OCI-LY7 (cell line): ENCODE measurements around the gene ADAMTSL4. TPM values are rescaled to one million over a fixed set of nuclear protein-coding genes. Genes with fewer than 3 reads are reported as not detected.

Experiments
- BruUV-seq: library from RNA; stranded (reverse); fragments of 400-500 nt; replicated peaks from 2 replicates; lab custom pipeline; 2021; lab: Mats Ljungman, UMichigan
- CTCF ChIA-PET: fragments of 300-600 bp; sonication (Branson Sonifier 250); formaldehyde crosslinking; loops from one replicate; lab custom pipeline; 2022; ENCODE audit warnings: antibody characterized with exemption; ENCODE audit not compliant: unreplicated experiment; lab: Charles Lee
- POLR2A ChIA-PET: fragments of 300-600 bp; sonication (Branson Sonifier 250); formaldehyde crosslinking; loops from one replicate; lab custom pipeline; 2022; ENCODE audit warnings: antibody characterized with exemption; lab: Charles Lee
- DNase-seq: peaks from one replicate; pipeline ENCODE4 v3.0.0-alpha.2; 2015; ENCODE audit warnings: low spot score
- H2AFZ ChIP-seq: fragments of 200-600 bp; sonication (generic), shearing (Covaris generic); 2 replicates; pipeline ENCODE4 v1.6.1; 2014; ENCODE audit warnings: mild to moderate bottlenecking, antibody characterized with exemption, low read length, moderate library complexity
- H3K27ac ChIP-seq: fragments of 200-600 bp; sonication (generic); 2 replicates; pipeline ENCODE4 v1.5.1; 2014; ENCODE audit warnings: mixed run types, low read depth, mild to moderate bottlenecking, moderate library complexity, low read length, inconsistent platforms; ENCODE audit not compliant: poor library complexity, severe bottlenecking
- H3K36me3 ChIP-seq: fragments of 200-600 bp; sonication (generic); 2 replicates; pipeline ENCODE4 v1.6.1; 2014; ENCODE audit warnings: mild to moderate bottlenecking, antibody characterized with exemption, low read length, moderate library complexity, mixed read lengths; ENCODE audit not compliant: insufficient read depth
- H3K4me1 ChIP-seq: fragments of 200-600 bp; sonication (generic); 2 replicates; pipeline ENCODE4 v1.5.1; 2014; ENCODE audit warnings: mild to moderate bottlenecking, low read length; ENCODE audit not compliant: insufficient read depth, poor library complexity, severe bottlenecking
- H3K4me2 ChIP-seq: fragments of 200-600 bp; sonication (generic); 2 replicates; pipeline ENCODE4 v1.6.1; 2014; ENCODE audit warnings: mild to moderate bottlenecking, low read length
- H3K4me3 ChIP-seq: fragments of 200-600 bp; sonication (generic); 2 replicates; pipeline ENCODE4 v1.5.1; 2014; ENCODE audit warnings: mild to moderate bottlenecking, low read depth, low read length; ENCODE audit not compliant: poor library complexity, severe bottlenecking
- H3K79me2 ChIP-seq: fragments of 200-600 bp; sonication (generic); 2 replicates; pipeline ENCODE4 v1.6.1; 2016; ENCODE audit warnings: low read depth, mild to moderate bottlenecking, low read length, moderate library complexity, mixed read lengths; ENCODE audit not compliant: insufficient read depth
- H3K9me2 ChIP-seq: fragments of 200-600 bp; sonication (generic); 2 replicates; pipeline ENCODE4 v1.6.1; 2016; ENCODE audit warnings: mild to moderate bottlenecking, low read length, mixed read lengths; ENCODE audit not compliant: insufficient read depth
- H3K9me3 ChIP-seq: fragments of 200-600 bp; sonication (generic); 2 replicates; pipeline ENCODE4 v1.6.1; 2014; ENCODE audit warnings: mild to moderate bottlenecking, mixed run types, low read length, mixed read lengths
- H4K20me1 ChIP-seq: fragments of 200-600 bp; sonication (generic); 2 replicates; pipeline ENCODE4 v1.6.1; 2014; ENCODE audit warnings: mild to moderate bottlenecking, antibody characterized with exemption, low read length, moderate library complexity, mixed read lengths; ENCODE audit not compliant: insufficient read depth
- EZH2phosphoT487 ChIP-seq: fragments of 200-600 bp; sonication (generic); IDR thresholded peaks from 2 replicates; pipeline ENCODE4 v1.6.1; 2018; ENCODE audit warnings: low read depth, borderline replicate concordance, mild to moderate bottlenecking, mixed run types, antibody characterized with exemption, low read length, moderate library complexity, mixed read lengths
- intact Hi-C: fragments of 100-400 bp; cut with micrococcal nuclease; formaldehyde crosslinking; loops from one replicate; pipeline ENCODE4 v1.10.0; 2022; ENCODE audit not compliant: unreplicated experiment
- microRNA-seq: library from miRNA; unstranded; fragments of <30 nt; microRNA quantifications from one replicate; pipeline ENCODE4 v1.2.0, GENCODE V29; 2022; ENCODE audit warnings: borderline replicate concordance
- small RNA-seq: library from RNA; depleted of rRNA; stranded (forward); fragments of <200 nt; gene quantifications from one replicate; pipeline ENCODE3, GENCODE V24; 2014
- total RNA-seq, 2 experiments: library from RNA; depleted of rRNA in 1 of 2; stranded (reverse); fragments of >200 nt in 1 of 2; shearing (Covaris generic) in 1 of 2; gene quantifications; 2 replicates each; pipeline ENCODE4 v1.2.3, GENCODE V29; 2014 to 2022
- TF ChIP-seq, protein P1 (sequence below): fragments of 200-600 bp; sonication (generic); conservative IDR thresholded peaks from 2 replicates; pipeline ENCODE4 v1.5.1; 2014; ENCODE audit warnings: mild to moderate bottlenecking, antibody characterized with exemption, low read length, moderate library complexity, mixed read lengths

Gene ADAMTSL4
- total RNA-seq, 2 experiments from 2014 or later, result not detected

- no peaks in the 10 kb centered on the region for H3K79me2 ChIP-seq
- no peaks in the 10 kb centered on the region for H3K9me2 ChIP-seq
- no peak for TF ChIP-seq EZH2phosphoT487
- TF ChIP-seq, protein P1, sequence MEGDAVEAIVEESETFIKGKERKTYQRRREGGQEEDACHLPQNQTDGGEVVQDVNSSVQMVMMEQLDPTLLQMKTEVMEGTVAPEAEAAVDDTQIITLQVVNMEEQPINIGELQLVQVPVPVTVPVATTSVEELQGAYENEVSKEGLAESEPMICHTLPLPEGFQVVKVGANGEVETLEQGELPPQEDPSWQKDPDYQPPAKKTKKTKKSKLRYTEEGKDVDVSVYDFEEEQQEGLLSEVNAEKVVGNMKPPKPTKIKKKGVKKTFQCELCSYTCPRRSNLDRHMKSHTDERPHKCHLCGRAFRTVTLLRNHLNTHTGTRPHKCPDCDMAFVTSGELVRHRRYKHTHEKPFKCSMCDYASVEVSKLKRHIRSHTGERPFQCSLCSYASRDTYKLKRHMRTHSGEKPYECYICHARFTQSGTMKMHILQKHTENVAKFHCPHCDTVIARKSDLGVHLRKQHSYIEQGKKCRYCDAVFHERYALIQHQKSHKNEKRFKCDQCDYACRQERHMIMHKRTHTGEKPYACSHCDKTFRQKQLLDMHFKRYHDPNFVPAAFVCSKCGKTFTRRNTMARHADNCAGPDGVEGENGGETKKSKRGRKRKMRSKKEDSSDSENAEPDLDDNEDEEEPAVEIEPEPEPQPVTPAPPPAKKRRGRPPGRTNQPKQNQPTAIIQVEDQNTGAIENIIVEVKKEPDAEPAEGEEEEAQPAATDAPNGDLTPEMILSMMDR, result no peak
- no peak for DNase-seq
- no peak overlapping the region for H3K27ac ChIP-seq
- no peak overlapping the region for H2AFZ ChIP-seq
- no peaks in the 10 kb centered on the region for H3K9me3 ChIP-seq
- H3K4me1 ChIP-seq, result peaks cover 32% of the 10 kb centered on the region
- no TSS peak for BruUV-seq
- intact Hi-C loops, result no loop called here
- peaks cover 12% of the 10 kb centered on the region for H3K36me3 ChIP-seq
- POLR2A ChIA-PET, result interaction anchor here (0.6 to 0.9 kb wide), 3 partner anchors 21 to 65 kb away, joined by 3 read pairs; no protein-coding TSS in a partner anchor
- CTCF ChIA-PET, result no interaction called here
- H3K4me2 ChIP-seq, result no peak overlapping the region
- H4K20me1 ChIP-seq, result no peaks in the 10 kb centered on the region
- H3K4me3 ChIP-seq, result no peak overlapping the region
Measured at GRCh38 chr1:150606463-150607142, 57.4 kb downstream of the ADAMTSL4 start.

- no peaks in the 10 kb centered on the region for H4K20me1 ChIP-seq
- H3K36me3 ChIP-seq, result peaks cover 18% of the 10 kb centered on the region
- TF ChIP-seq, protein P1, result no peak
- no peak for TF ChIP-seq EZH2phosphoT487
- ChIA-PET CTCF (no interaction called here), POLR2A (interaction anchor here (1.0 to 2.1 kb wide), 3 partner anchors 22 to 46 kb away, joined by 3 to 12 read pairs (median 7); no protein-coding TSS in a partner anchor)
- H2AFZ ChIP-seq, result no peak overlapping the region
- intact Hi-C loops, result no loop called here
- H3K4me1 ChIP-seq, result peaks cover 56% of the 10 kb centered on the region
- H3K79me2 ChIP-seq, result peaks cover 10% of the 10 kb centered on the region; the same call in 1 of the 2 replicates
- H3K9me2 ChIP-seq, result no peaks in the 10 kb centered on the region
- no peak overlapping the region for H3K4me3 ChIP-seq
- no peaks in the 10 kb centered on the region for H3K9me3 ChIP-seq
- no peak for DNase-seq
- BruUV-seq, result TSS peak; percentile 21
- 0 out of 2 replicates have a peak overlapping the region, but pooled peaks have one; percentile 2 for H3K4me2 ChIP-seq
- no peak overlapping the region for H3K27ac ChIP-seq
Measured at GRCh38 chr1:150609732-150610131, 60.5 kb downstream of the ADAMTSL4 start.

Small RNA genes within 50 kb of the gene (microRNA-seq; reads per million reads assigned to microRNA genes)
- gene MIR4257, result not detected

Small RNA genes within 50 kb of the gene (small RNA-seq; reads per million reads assigned to genes)
- gene MIR4257 (not detected), gene RF00015 (not detected), gene RF00561 (not detected), gene RN7SL473P (not detected), gene RN7SL600P (not detected)

Other genes with a start within 250 kb of the ADAMTSL4 start
- 46.6 and 49.2 TPM in 2 replicates for gene PRPF3, start 227.9 kb upstream of the ADAMTSL4 start, total RNA-seq (2014; rRNA removed; shearing (Covaris generic))
- gene PRPF3, start 227.9 kb upstream of the ADAMTSL4 start, total RNA-seq (2022), result 77.7 and 77.8 TPM in 2 replicates
- gene RPRD2, start 185.3 kb upstream of the ADAMTSL4 start, total RNA-seq (2014; rRNA removed; shearing (Covaris generic)), result 12.7 and 17.0 TPM in 2 replicates
- gene RPRD2, start 185.3 kb upstream of the ADAMTSL4 start, total RNA-seq (2022), result 38.6 and 39.7 TPM in 2 replicates
- gene TARS2, start 62.0 kb upstream of the ADAMTSL4 start, total RNA-seq (2014; rRNA removed; shearing (Covaris generic)), result 29.4 and 42.0 TPM in 2 replicates
- gene TARS2, start 62.0 kb upstream of the ADAMTSL4 start, total RNA-seq (2022), result 55.3 and 62.5 TPM in 2 replicates
- 0.70 and 2.0 TPM in 2 replicates for gene ECM1, start 41.3 kb upstream of the ADAMTSL4 start, total RNA-seq (2014; rRNA removed; shearing (Covaris generic))
- gene ECM1, start 41.3 kb upstream of the ADAMTSL4 start, total RNA-seq (2022), result 2.7 and 3.8 TPM in 2 replicates
- gene FALEC, start 33.7 kb upstream of the ADAMTSL4 start, total RNA-seq (2014; rRNA removed; shearing (Covaris generic)), result 0.47 and 2.8 TPM in 2 replicates
- gene FALEC, start 33.7 kb upstream of the ADAMTSL4 start, total RNA-seq (2022), result 1.9 and 2.7 TPM in 2 replicates
- 102 and 125 TPM in 2 replicates for gene MCL1, start 30.2 kb downstream of the ADAMTSL4 start, total RNA-seq (2014; rRNA removed; shearing (Covaris generic))
- gene MCL1, start 30.2 kb downstream of the ADAMTSL4 start, total RNA-seq (2022), result 144 and 157 TPM in 2 replicates
- 97.1 and 116 TPM in 2 replicates for gene ENSA, start 80.2 kb downstream of the ADAMTSL4 start, total RNA-seq (2014; rRNA removed; shearing (Covaris generic))
- gene ENSA, start 80.2 kb downstream of the ADAMTSL4 start, total RNA-seq (2022), result 164 and 166 TPM in 2 replicates
- gene GOLPH3L, start 147.7 kb downstream of the ADAMTSL4 start, total RNA-seq (2014; rRNA removed; shearing (Covaris generic)), result 6.2 and 13.2 TPM in 2 replicates
- gene GOLPH3L, start 147.7 kb downstream of the ADAMTSL4 start, total RNA-seq (2022), result 28.4 and 29.0 TPM in 2 replicates
- not detected in 2 replicates for gene HORMAD1, start 171.5 kb downstream of the ADAMTSL4 start, total RNA-seq (2014; rRNA removed; shearing (Covaris generic))
- gene HORMAD1, start 171.5 kb downstream of the ADAMTSL4 start, total RNA-seq (2022), result 0.22 and 0.89 TPM in 2 replicates
- 38.7 and 47.4 TPM in 2 replicates for gene CTSS, start 216.4 kb downstream of the ADAMTSL4 start, total RNA-seq (2014; rRNA removed; shearing (Covaris generic))
- gene CTSS, start 216.4 kb downstream of the ADAMTSL4 start, total RNA-seq (2022), result 40.6 and 42.6 TPM in 2 replicates